ENCODE measurements around the gene LCN6. TPM values are rescaled to one million over a fixed set of nuclear protein-coding genes. Genes with fewer than 3 reads are reported as not detected.

Gene LCN6
- total and polyA plus RNA-seq, 2 of the 4 experiments (the other 2 are of a cell fraction): not detected

DNA sequence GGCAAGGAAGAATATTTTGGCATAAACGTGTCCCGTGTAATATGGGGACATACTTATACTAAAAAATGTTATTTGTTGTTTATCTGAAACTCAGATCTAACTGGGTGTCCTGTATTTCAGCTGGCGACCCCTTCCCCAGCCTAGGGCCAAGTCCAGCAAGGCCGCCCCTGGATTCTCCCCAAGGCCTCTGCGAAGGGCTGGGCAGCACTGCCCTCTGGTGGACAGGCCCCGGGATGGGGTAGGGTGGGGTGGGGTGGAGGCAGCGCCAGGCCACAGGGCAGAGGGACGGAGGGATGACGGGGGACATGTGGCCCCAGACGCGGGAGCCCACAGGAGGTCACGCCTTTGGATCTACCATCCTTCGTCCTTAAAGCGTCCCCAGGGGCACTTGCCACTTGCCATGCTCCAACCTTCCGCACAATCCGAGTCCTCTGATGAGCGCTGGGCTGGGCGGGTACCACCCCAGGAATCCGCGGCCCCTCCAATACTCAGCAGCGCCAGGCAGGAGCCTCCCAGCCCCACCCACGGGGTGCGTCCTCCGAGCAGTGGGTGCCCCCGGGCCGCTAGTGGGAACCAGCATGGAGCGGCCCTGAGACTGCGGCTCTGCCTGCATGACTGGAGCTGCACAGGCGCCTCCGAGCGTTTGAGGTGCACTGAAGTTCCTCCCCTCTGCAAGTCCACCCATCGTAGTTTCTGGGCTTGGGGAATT is 54.0 kb downstream of the LCN6 start:
- Histone ChIP-seq H3K4me1 (ENCODE audit: control insufficient read depth, insufficient read depth, low read length) (0 out of 2 replicates have a peak, but pooled peaks cover 2% of the 10 kb centered on the region), H3K79me1 (ENCODE audit: low read depth in 1 of 2, low read length in 2 of 2) (no peaks in the 10 kb centered on the region), H4K5ac (ENCODE audit: low read depth, low read length) (no peak overlapping the region), H4K20me1 (ENCODE audit: insufficient read depth, low read length) (no peaks in the 10 kb centered on the region), H3K9me3 (ENCODE audit: control insufficient read depth, insufficient read depth, low read length) (no peaks in the 10 kb centered on the region), H2BK15ac (ENCODE audit: low read depth, low read length) (no peak overlapping the region), H2BK120ac (ENCODE audit: low read depth, low read length) (no peak overlapping the region), H3K9ac (ENCODE audit: low read depth, low read length) (no peak overlapping the region), H4K91ac (ENCODE audit: insufficient read depth, low read depth, low read length) (no peak overlapping the region), H2AFZ (replicated peaks; ENCODE audit: low read length, poor library complexity) (no peak overlapping the region), H2AK5ac (ENCODE audit: low read depth, low read length) (no peak overlapping the region), H3K56ac (ENCODE audit: extremely low read depth, insufficient read depth, low read length) (no peak overlapping the region), H3K4me2 (ENCODE audit: low read depth, low read length) (no peak overlapping the region), H2AK9ac (replicated peaks; ENCODE audit: low read depth, low read length, poor library complexity) (no peak overlapping the region), H3K14ac (replicated peaks; ENCODE audit: low read depth, low read length) (no peak overlapping the region), H3K36me3 (ENCODE audit: control insufficient read depth, insufficient read depth, low read length) (no peaks in the 10 kb centered on the region), H3K27ac (ENCODE audit: insufficient read depth, low read length) (no peak overlapping the region), H4K8ac (ENCODE audit: low read depth in 2 of 2, low read length in 2 of 2) (no peak overlapping the region), H3K18ac (ENCODE audit: low read depth, low read length) (no peak overlapping the region), H3K4me3 (ENCODE audit: insufficient read depth, low read depth, low read length) (no peak overlapping the region), H3K27me3 (ENCODE audit: control insufficient read depth, insufficient read depth, low read length) (peaks cover 13% of the 10 kb centered on the region; the same call in 1 of the 2 replicates), H3K23ac (ENCODE audit: low read depth, low read length) (no peak overlapping the region), H2BK5ac (ENCODE audit: low read depth, low read length, poor library complexity, severe bottlenecking) (no peak overlapping the region), H2BK20ac (ENCODE audit: low read depth, low read length) (no peak overlapping the region), H3K4ac (ENCODE audit: low read depth, low read length) (no peak overlapping the region), H3K9me1 (ENCODE audit: insufficient read depth, low read length) (no peaks in the 10 kb centered on the region)
- no TSS peak for BruUV-seq (replicated peaks)
- in situ Hi-C loops (cut with MboI; ENCODE audit: low sequenced_read_pairs) (no loop called here), dilution Hi-C loops (cut with HindIII; ENCODE audit: low sequenced_read_pairs, unreplicated experiment) (no loop called here), intact Hi-C loops (cut with micrococcal nuclease) (no loop called here)
- ATAC-seq (ENCODE audit: low read depth) (peak; percentile 82), DNase-seq (peak; percentile 18)
- WGBS, 2 experiments (ENCODE audit: extremely low coverage in 2 of 2, insufficient read length in 1 of 2): 43% methylated on average over 18 of the region's 32 CpGs; no CpG with 5 or more reads in 1 of the 2 experiments
- TF ChIP-seq MAZ (IDR thresholded peaks at IDR 0.05; ENCODE audit: borderline replicate concordance, low read depth, low read length) (peak; percentile 80), NFE2L2 (IDR thresholded peaks at IDR 0.05; ENCODE audit: low read depth, low read length) (no peak), SMC3 (IDR thresholded peaks at IDR 0.05; ENCODE audit: low read depth, low read length) (peak; percentile 40; the same call in 1 of the 2 replicates), CTCF (conservative IDR thresholded peaks at IDR 0.05; ENCODE audit: low read depth, low read length) (peak; percentile 59), RFX5 (IDR thresholded peaks at IDR 0.05; ENCODE audit: low read depth, low read length) (no peak), RCOR1 (IDR thresholded peaks at IDR 0.05; ENCODE audit: insufficient replicate concordance, low read length) (no peak), POLR2A (IDR thresholded peaks at IDR 0.05; ENCODE audit: low read depth, low read length) (no peak), CEBPB (IDR thresholded peaks at IDR 0.05; ENCODE audit: low read depth, low read length) (no peak), CHD1 (IDR thresholded peaks at IDR 0.05; ENCODE audit: low read depth, low read length) (no peak), RAD21 (IDR thresholded peaks at IDR 0.05; ENCODE audit: low read length) (peak; percentile 62)
- CTCF ChIA-PET: interaction anchor here (0.8 to 1.0 kb wide), 2 partner anchors 14 to 209 kb away, joined by 3 read pairs; no protein-coding TSS in a partner anchor
- POLR2A ChIA-PET (ENCODE audit: unreplicated experiment): no interaction called here

Data from IMR-90 (cell line).